ENCODE measurements around the gene SRCIN1. TPM values are rescaled to one million over a fixed set of nuclear protein-coding genes. Genes with fewer than 3 reads are reported as not detected.

The SRCIN1 gene
- total RNA-seq, 1 experiment from 2014 or later = not detected

DNA sequence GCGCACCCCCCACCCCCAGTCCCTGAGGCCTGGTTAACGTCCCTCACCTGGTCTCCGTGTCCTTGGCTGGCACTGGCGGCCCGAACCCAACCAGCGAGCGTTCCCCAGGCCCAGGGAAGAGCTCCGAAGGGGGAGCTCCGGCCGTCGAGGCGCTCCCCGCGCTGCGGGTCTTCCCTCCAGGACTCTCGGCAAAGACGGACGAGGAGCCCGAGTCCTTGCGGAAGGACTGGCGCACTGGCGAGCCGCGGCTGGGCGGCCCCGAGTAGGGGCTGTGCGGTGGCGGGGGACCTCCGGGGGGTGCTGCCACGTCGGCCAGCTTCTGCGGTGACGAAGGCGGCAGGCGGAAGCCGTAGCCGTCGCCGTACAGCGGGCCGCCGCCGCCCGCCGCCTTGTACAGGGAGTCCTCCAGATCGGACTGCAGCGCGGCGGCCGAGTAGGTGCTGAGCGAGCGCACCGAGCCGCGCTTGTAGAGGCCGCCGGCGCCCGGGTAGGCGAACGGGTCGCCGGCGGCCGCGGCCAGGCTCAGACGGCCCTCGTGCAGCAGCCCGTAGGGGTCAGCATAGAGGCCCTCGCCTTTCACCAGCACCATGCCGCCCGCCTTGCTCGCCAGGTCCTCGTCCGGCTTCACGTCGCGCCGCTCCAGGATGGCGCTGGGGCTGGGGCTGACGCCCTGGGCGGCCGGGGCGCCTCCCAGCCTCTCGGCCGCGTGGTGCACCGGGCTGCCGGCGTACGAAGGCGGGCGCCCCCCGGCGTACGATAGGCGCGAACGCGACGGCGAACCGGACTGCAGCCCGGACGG lies 44.1 kb downstream of the SRCIN1 start:
- no peak for DNase-seq (ENCODE audit: low read depth)

DNA sequence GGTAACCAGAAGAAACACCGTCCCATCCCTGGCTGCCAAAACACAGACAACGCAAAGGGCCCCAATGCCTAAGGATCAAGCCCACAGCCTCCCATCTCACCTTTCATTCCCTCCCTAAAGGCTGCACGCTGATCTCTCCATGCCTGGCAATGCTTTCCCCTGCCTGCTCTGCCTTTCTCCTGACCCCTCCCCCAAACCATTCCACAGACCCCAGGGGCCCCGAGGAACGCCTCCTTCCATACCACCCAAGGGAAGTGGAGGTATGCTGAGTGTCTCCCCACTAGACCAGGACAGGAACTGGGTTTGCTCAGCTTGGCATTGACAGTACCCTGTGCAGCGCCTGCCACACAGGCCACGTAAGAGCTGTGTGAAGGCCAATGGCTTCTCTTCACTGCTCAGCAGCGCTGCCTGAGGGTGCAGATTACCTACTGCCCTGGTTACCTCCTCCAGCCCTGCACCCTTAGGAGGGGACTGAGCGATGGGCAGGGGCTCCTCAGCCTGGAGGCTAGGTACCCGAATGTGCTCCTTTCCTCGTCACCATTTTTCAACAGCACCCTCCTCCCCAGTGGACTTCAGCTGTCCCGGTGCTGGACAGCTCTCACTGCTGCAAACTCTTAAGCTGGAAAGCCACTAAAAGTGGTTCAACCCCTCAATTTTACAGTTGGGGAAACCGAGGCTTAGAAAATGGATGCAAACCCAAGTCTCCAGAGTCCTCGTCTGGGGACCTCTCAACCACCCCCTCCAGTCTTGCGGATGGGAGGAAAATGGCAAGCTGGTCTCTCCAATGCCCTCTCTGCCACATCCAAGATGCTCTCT lies 45.0 kb downstream of the SRCIN1 start:
- no peak for DNase-seq (ENCODE audit: low read depth)

DNA sequence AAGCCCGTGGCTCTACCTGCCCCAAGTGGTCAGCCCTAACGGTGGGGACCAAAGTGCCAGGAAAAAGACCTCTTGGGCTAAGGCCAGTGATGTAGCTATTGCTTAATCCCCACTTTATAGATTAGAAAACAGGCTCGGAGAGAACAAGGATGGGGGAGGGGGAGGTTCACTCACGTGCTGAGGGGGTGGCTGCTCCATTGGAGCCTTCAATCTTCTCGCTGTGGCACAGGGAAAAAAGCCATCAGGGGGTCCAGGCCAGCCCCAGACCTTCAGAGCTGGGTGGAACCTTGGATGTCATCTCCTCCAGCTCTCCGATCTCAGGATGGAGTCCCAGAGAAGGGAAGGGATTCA lies 45.9 kb downstream of the SRCIN1 start:
- DNase-seq (ENCODE audit: low read depth) = no peak

DNA sequence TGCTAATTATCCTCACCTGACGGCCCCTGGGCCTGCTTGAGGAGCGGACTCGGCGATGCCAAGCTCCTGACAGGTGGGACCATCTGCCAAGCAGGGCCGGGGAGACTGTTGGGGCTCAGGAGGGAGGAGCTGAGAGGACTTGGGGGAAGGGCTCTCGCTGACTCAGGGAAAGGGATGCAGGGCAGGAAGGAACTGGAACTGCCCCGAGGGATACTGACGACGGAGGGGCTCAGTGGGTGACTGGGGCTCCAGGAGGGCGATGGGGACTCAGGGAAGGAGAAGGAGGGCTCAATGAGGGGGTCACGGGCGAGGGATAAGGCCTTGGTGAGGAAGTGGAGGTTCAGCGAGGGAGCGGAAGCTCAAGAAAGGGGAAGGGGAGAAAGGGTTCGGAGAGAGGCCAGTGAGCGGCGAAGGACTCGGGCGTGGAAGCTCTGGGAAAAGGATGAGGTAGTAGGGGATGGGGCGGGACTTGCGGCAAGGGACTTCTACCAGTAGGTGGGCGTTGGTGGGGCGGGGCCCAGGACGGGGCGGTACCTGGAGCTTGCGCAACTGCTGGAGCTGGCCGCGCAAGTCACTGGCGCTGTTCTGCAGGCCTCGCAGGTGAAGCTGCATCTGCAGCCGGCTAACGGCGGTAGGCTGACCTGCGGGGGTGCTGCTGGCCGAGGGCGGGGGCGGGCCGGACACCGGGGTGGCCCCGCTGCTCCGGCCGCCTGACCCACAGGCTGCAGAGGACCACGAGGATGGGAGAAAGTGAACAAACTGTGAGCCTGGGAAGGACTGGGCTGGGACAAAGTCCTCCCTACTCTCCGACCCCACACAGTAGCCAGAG lies 46.5 kb downstream of the SRCIN1 start:
- DNase-seq (ENCODE audit: low read depth) = no peak

DNA sequence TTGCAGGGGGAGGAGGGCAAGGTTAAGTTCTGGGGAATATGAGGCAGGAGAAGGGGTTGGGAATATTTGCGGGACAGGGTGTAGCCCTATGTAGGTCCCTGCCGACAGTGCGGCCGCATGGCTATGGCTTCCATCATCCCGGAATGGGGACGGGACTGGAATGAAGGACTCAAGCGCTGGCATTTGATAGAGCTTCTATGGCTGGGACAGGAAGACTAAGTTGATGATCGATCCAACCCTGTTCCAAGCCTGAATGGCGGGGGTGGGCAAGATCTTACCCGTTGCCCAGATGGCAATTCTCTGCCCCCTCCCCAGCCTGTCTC lies 47.1 kb downstream of the SRCIN1 start:
- no peak for DNase-seq (ENCODE audit: low read depth)

DNA sequence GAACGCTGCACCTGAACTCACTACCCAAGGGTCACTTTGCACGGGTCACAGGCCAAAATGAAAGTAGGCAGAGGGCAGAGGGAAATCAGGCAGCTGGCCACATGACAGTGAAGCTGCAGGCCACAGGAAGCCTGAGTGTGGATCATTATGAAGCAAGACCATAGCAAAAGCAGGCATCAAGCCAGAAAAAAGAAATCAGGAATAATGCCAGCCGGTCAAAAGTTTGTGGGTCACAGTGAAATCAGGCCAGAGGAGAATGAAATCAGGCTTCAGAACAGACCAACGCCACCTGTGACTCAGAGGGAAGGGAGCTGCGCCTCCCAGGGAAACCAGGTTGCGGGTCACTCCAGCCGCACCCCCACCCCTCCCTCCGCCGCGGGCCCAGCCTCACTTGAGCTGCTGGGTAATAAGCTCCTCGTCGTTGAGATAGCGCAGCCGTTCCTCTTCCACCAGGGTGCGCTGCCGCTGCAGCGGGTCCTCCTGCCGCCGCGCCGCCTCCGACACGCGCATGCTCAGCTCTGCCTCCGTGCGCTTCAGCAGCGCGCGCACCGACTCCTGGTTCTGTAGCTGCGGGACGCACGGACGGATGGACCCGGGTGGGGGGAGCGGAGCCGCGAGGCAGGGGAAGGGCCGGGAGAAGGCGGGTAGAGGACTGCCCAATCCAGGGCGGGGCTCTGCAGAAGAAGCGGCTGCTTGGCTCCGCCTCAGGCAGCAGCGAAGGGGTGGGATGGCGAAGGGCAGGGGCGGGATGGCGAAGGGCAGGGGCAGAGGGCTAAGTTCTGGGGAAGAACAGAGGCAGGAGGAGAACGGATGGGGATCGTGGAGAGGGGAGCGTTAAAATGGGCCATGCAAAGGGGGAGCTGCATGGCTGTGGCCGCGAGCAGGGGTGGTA lies 47.7 kb downstream of the SRCIN1 start:
- peak; percentile 87 for DNase-seq (ENCODE audit: low read depth)

DNA sequence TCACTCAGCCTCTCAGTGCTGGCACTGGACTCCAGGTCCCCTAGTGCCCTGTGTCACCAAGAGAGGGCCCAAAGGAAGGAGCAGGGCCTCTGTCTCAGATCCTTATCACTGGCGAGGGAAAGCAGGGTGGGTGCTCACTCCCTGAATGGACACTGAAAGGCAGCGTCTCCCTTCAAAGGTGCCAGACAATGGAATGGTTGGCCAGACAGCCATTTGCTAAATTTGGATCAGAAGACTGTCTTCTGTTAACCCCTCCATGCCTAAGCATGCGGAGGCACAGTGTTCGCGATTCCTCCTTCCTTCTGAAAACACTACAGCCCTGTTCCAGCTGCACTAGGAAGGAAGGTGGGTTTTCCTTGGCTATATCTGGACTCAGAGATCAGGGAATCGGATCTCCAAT lies 48.4 kb downstream of the SRCIN1 start:
- no peak for DNase-seq (ENCODE audit: low read depth)

DNA sequence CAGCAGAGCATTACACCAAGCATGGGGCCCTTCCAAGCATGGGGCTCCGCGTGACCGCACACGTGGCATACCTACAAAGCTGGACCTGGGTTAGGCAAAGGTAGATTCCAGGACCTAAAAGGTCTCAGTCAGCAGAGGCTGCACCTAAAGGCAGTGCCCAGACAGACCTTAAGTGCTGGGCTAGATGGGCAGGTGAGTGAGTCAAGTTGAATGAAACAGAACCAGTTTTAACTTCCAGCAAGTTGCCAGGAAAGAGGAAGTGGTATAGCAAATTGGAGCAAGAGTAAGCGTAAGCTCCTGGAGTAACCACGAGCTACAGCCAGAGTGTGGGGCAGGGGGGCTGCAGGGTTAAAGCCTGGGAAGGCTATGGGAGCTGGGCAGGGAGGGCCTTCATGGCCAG lies 49.5 kb downstream of the SRCIN1 start:
- no peak for DNase-seq (ENCODE audit: low read depth)

DNA sequence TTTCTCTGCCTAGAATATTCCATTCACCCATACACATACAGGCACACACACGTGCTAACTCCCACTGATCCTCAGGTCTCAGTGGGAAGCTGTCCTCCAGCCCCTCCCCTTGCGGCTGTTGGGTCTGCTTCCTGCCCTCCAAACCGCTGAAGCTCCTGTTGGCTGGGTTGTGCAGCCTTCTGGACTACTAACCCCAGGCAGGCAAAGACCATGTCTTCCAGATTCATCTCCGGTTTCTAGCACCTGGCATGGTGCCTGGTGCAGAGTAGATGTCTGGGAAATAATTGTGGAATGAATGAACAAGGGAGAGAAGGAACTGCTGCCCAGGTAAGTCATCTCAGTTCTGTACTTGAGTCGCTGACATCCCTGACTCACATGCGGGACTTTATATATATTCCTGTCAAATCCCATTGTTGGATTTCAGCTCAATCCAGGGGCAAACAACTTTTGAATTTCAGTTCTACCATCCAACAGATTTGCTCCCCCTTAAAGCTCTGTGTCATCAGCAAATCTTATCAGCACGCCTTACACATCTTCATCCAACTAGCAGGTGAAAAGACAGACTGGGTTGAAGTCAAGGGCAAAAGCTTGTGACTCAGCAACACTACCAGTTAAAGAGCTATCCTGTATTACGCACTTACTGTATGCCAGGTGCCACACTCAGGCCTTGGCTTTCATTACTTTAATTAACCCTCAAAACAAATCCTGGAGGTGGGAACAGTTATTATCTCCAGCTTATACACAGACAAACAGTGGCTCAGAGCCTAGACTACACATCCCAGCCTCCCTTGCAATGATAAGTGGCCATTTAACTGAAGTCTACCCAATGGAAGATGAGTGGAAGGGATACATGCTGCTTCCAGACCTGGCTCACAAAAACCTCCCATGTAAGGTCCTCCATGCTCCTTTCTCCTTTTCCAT lies 51.1 kb downstream of the SRCIN1 start:
- DNase-seq (ENCODE audit: low read depth) = peak; percentile 53

DNA sequence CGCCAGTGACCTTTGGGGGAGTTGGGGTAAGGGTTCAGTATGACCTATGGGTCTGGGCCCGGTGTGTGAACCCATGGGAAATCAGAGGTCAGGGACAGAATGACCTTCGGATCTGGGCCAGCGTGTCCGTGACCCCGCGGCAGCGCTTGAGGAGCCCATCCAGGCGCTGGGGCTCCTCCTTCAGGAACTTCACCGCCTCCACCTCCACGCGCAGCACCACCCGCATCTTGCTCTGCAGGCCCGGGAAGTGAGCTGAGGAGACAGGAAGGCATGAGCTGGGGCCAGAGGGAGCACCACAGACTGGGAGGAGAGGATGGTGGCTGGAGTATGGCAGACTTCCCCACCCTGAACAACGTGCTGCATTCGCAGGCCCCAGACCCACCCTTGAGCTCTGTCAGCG lies 53.4 kb downstream of the SRCIN1 start:
- DNase-seq (ENCODE audit: low read depth) = no peak

DNA sequence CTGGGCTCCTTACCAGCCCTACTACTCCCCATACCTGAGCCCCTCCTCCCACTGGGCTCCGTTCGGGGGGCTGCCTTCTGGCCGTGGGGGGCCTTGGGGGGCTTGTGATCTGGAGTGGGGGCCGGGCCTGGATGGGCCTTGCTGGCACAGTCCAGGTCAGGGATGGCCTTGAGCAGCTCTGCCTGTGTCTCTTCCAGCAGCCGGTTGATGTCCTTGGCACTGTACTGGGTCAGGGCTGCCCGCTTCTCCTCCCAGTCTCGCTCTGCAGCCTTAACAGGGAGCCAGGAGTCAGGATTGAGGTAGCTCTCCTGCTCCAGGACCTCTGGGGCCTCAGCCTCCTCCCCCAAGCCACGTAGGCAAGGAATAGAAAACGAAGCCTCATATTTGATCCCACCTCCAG lies 54.6 kb downstream of the SRCIN1 start:
- DNase-seq (ENCODE audit: low read depth) = no peak

DNA sequence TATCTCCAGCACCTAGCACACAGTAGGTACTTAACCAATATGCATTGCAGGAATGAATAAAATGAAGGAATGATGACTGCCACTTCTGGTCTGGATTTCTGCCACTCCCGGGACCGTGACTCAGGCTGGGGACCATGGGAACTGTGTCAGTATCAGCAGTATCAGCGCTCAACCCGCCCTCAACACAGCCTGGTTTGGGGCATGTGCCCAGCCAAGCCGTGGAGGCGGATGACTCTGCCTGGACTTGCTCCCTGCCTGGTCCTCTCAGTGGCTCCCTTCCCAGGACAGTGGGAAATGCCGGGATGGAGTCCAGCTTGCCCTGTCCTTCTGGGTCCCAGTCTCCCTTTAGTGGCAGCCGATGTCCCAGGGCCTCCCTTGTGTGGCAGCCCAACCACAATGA lies 55.1 kb downstream of the SRCIN1 start:
- DNase-seq (ENCODE audit: low read depth) = peak; percentile 83

DNA sequence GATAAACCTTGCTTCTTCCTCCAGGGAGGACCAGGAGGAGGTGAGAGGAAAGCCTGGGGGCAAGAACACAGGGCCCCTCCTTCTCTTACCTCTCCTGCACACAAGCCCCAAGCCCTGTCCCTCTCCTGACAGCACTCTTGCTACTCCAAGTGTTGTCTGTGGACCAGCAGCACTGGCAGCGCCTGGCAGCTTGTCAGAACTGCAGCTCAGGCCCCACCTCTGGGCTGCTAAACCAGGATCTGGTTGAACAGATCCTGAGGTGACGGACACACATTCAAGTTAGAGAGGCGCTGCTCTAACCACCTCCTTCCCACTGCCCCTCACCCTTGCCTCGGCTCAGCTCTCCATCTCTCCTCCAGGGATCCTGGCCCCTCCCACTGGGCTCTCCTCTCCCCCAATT lies 56.5 kb downstream of the SRCIN1 start:
- no peak for DNase-seq (ENCODE audit: low read depth)

DNA sequence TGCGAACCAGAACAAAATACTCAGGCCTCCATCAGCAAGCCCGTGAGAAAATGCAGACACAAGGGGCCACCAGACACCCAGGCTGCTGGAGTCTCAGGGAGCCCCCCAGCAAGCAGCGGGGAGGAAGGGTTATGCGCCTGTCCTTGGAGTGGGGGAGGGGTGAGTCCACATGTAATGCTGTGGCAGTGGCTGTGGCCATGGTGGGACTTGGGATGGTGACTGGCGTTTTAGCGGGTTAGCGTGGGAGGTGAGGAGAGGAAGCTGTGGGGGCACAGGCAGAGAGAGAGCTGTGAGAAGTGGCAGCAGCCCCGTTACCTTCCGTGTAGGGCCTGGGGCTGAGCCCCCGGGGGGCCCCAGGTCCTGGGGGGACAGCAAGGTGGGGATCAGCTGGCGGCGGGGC lies 58.3 kb downstream of the SRCIN1 start:
- DNase-seq (ENCODE audit: low read depth) = no peak

DNA sequence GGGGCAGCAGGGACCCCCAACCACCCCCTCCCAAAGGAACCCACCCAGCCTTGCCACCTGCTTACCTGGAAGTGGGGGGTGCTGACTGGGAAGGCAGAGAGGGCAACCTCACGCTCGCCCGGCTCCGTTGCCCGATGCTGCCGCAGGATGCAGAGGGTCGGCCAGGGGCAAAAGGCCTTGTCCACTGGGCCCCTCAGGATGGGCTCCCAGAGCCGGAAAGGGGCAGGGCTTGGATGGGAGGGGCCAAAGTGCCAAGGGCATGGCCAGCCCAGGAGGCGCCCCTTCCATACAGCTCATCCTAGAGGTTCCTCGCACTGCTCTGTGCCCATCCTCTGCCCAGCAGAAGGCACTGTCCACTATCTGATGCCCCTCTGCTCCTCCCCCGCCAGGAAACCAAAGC lies 59.4 kb downstream of the SRCIN1 start:
- no peak for DNase-seq (ENCODE audit: low read depth)

DNA sequence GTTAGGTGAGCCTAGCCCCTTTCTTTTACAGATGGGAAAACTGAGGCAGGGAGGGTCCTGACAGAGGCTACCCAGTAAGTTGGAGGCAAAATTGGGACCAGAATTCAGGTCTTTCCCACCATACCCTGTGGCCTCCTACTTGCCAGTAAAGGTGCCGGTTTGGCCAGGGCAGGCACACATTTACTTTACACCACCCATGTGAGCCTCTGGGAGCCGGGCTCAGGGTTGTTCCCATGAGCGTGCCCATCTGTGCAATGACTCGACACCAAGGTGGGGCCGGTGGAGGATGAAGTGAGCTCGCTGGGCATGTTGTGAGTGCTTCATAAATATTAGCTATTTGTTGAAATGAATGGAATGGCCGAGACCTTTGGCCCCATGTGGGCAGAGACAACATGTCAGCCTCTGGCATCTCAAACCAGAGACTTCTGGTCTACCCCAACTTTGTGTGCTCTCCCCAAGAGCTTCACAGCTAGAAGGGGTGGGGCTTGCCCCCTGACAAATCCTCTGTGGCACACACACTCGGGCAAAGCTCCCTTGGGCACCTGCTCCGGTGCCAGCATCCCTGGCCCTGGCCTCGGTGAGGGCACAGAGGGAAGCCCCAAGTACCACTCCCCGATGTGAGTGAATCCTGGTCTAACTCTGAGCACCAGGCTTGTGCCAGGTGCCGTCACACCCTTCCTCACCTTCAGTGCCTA lies 60.1 kb downstream of the SRCIN1 start:
- no peak for DNase-seq (ENCODE audit: low read depth)

DNA sequence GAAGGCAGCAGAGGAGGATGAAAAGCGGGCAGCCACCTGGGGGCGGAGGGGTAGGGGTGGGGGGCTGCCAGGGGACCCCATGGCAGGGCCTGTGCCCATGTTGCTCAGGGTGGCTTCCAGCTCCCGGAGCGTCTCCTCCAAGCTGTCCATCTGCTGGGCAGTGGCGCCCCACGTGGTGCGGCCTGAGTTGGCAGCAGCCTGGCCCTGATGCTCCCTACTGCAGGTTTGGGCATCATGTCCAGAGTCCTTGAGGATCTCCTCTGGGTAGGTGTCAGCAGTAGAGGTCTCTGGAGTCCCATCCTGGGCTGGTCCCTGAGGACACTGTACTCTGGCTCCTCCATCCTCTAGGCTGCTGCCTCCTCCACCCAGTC lies 60.9 kb downstream of the SRCIN1 start:
- DNase-seq (ENCODE audit: low read depth) = no peak

DNA sequence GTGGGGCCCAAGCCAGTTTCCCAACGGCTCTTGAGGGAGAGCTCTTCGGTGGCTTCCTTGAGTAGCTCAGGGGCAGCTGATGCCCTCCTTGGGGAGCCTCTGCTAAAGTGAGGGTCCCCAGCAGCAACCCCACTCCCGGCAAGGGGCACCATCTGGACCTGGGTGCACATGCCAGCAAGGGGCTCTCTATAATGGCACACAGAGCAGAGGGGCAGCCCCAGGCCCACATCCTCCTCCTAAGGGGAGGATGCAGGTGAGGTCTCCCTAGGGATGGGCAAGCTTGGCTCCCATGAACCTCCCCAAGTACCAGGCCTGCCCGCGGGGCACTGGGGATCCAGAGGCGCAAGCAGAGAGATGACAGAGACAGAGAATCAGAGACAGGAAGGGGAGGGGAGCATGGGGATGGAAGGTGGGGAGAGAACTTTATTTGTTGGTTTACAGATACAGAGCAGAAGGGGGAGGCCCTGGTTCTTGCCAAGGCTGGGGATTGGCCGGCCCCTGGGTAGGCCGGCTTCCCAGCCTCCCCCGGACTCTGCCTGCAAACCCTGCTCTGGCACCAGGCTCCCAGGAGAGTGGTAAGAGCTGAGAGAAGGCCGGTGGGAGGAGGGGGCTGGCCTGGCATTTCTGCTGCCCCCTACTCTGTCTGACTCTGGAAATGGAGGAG lies 61.4 kb downstream of the SRCIN1 start:
- no peak for DNase-seq (ENCODE audit: low read depth)

DNA sequence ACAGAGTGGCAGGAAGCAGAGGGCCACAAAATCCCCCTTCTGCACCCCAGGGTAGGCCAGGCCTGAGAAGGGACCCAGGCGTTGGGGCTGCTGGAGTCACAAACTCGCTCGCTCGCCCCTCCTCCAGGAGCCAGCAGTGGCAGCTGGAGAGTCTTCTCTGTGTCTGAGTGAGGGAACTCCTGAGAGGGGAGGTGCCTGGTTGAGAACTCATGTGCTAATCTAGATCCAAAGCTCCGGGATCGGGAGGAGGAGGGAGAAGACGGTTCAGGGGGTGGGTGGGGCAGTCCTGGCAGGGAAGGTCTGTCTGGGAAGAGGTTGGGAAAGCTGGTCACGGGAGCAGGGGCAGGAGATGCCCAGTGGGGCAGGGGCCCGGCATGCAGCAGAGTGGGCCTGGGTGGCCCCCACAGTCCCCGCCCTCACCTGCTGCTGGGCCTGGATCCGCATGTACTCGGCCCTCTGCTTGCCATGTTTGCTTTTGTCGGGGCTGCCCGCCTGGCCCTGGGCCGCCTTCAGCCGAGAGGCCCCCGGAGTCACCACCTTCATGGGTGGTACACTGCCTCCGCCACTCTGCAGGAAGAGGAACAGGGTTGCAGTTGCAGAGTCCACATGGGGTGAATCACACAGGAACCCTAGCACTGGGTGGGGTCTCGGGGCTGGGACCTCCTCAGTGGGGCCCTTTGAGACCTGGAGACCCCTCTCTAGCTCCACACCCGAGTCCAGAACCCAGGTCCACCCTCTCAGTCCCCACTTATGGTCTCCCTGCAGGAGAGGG lies 62.2 kb downstream of the SRCIN1 start:
- no peak for DNase-seq (ENCODE audit: low read depth)

Data from M059J (cell line).